Measurements from ENCODE around the gene AATF. TPM values are rescaled to one million over a fixed set of nuclear protein-coding genes. Genes with fewer than 3 reads are reported as not detected.

The AATF gene
- total and polyA plus RNA-seq, 2 of the 8 experiments (the other 6 are each of a cell fraction or from before 2014, with no cell fraction given): 20.1 to 62.8 TPM

GRCh38 chr17:36934692-36935630, 13.8 kb upstream of the AATF start (continued):
- TF ChIP-seq HDAC6 (IDR thresholded peaks at IDR 0.05; ENCODE audit: low read depth, low read length) (no peak), USF2 (IDR thresholded peaks at IDR 0.05; ENCODE audit: low read length) (no peak), YY1 (IDR thresholded peaks at IDR 0.05; ENCODE audit: low read depth, low read length) (no peak), POLR2AphosphoS5 (IDR thresholded peaks at IDR 0.05; ENCODE audit: low read depth, low read length) (no peak), BRCA1 (IDR thresholded peaks at IDR 0.05; ENCODE audit: low read depth, low read length) (no peak), TEAD4 (IDR thresholded peaks at IDR 0.05; ENCODE audit: low read depth, low read length) (no peak), JUN (IDR thresholded peaks at IDR 0.05; ENCODE audit: low read depth, low read length) (no peak), NANOG (IDR thresholded peaks at IDR 0.05; ENCODE audit: insufficient read depth, low read depth, low read length, poor library complexity, severe bottlenecking) (no peak)

Measured in H1 (cell line).